HG03139 (cell line): Measurements from ENCODE around the gene MECR.

Source experiments
- ATAC-seq: cut with Tn5 transposase; IDR thresholded peaks from one replicate; pipeline ENCODE4 v1.9.1; 2021; ENCODE audit not compliant: unreplicated experiment

MECR gene

DNA sequence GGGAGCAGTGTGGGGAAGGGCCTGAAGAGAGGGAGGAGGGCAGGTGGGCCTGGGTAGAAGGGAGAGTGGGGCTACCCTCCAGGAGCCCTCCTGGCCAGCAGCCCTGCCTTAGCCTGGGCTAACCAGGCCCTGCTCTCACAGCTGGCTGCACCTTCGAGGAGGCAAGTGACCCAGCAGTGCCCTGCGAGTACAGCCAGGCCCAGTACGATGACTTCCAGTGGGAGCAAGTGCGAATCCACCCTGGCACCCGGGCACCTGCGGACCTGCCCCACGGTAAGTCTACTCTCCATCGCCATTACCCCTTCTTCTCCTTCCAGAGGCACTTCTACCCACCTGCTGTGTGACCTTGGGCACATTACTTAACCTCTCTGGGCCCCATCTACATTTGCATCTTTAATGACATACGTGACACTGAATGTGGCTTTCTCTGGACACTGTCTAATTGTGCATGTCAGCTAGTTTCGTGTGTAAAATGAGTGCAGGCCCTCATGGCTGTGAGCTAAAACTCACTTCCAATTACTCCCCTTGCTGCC lies 24.5 kb upstream of the MECR start:
- ATAC-seq, result no peak

DNA sequence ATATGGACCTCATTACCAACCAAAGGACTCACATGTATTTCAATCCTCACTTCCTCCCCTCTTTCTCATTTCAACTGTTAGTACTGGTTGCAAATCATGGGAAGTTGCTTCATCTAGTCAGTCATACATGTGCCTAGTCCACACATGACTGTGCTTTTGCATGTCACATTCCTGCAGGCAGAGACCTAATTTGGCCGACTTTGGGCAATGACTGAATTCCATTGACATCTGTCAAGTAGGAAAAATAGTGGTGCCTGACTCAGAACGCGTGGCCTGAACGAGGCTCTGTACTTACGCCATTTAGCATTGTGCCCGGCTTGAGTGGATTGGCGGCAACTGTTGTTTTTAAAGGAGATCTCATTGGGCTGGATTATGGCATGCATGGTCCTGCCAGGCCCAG lies 23.6 kb upstream of the MECR start:
- no peak for ATAC-seq

DNA sequence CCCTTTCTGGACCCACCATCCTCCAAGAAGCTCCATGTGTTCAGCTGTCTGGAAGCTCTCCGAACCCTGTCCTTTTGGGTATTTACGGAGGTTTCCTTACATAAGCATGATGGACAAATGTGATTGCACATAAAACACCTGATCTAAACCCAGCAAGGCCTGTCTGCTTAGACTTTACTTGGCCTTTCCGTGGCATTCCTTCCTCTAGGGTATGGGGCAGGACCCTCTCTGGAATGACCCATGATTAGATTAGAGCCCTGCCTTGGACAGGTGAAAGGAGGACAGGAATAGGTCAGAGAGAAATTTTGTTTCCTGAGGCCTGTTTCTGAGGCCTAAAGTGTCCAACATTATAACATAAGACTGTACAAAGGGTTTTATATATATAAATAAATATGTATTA lies 22.4 kb upstream of the MECR start:
- ATAC-seq, result no peak

- ATAC-seq, result no peak
These were observed 20.7 kb upstream of the MECR start for GRCh38 chr1:29251164-29252124.

DNA sequence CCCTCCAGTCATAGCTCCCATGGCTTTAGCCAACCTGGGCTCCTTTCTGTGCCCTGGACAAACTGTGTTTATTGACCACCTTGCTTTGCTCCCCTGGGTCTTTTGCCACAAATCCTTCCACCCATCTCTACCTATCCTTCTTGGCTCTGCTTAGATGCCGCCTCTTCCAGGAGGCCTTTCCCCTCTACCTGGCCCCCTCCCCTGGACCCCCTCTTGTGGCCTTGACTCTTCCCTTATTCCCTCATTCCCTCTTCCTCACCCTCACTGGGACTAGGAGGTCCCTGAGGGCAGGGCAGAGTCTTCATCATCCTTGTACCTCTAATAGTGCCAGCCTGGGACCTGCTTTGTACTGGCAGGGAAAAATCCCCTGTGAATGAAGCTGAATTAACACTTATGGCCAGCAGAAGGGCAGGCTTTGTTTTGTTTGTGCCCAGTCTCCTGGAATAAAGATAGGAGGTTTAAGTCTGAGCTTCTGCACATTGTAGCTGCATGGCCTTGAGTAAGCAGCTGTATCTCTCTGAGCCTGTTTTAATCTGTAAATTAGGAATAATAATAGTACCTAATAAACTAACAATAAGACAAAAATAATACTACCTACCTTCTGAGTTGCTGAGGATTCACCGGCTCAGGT lies 19.3 kb upstream of the MECR start:
- ATAC-seq, result no peak

DNA sequence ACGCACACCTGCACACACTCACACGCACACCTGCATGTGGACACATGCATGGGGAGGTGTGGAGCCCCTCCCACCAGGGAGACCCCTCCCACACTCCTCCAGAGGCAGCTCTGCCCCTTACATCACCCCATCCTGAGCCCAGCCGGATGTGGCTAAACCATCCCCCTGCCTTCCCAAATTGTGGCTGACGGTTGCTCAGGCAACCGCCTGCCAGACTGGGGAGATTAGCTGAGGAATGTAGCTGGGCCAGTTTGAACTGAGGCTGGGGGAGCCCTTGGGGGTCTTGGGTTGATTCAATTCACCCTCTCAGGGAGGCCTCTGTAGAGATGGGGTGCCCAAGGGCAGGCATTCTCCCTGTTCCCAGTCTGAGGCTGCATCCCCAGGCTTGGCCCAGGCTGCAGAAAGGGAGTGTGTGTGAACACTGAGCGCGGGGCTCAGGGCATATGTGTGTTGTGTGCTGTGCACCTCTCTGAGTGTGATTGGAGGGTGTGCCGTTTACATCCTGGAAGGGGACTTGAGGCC lies 18.5 kb upstream of the MECR start:
- no peak for ATAC-seq

- ATAC-seq, result no peak
These were observed 17.7 kb upstream of the MECR start for GRCh38 chr1:29248409-29248808.

DNA sequence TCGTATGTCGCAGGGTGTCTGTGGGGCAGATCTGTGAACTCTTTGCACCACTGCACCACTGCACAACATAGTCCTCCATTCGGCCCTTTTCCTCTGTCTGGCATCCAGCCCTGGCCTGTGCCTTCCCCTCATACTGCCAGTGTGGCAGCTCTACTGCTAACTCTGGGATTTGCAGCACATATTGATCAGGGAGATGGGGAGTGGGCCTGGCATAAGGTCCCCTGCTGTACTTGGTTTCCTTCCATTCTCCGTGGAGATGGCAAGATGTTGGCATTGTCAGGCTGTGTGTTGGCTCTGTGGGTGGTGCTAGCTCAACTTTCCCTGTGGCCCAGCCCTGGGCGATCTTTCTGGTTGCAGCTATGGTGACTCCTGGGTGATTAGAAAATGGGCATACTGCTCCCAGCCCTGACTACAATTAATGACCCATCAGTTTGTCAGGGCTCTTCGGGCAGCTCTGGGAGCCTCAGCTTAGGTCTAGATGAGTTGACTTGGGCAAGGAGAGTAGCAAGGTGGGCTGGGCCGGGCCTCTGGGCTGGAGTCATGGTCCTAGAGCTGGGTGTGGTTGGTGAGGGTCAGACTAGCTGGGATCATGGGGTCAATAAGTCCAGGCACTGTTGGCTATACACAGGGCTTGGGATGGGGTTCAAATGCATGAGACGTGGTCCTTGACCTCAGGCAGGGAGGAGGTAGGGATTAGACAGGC lies 17.0 kb upstream of the MECR start:
- ATAC-seq, result no peak

- ATAC-seq, result no peak
These were observed 16.3 kb upstream of the MECR start for GRCh38 chr1:29247044-29247443.

- no peak for ATAC-seq
These were observed 15.1 kb upstream of the MECR start for GRCh38 chr1:29245876-29246275.

GRCh38 chr1:29245261-29245660 lies 14.5 kb upstream of the MECR start:
- no peak for ATAC-seq

DNA sequence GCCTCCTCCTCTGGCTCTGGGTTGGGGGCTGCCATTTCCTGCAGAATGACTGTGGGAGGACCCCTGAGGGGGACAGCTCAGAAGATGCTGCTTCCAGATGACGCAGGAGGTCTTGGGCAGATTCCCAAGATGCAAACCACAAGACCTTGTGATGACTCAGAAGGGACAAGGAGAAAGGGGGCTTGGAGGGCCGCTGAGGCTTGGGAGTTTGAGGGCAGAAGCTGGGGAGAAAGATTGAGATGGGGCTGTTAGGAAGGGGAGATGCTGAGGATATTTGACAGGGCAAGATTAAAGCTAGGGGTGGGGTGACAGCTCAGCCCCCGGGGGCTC lies 13.1 kb upstream of the MECR start:
- ATAC-seq, result no peak

DNA sequence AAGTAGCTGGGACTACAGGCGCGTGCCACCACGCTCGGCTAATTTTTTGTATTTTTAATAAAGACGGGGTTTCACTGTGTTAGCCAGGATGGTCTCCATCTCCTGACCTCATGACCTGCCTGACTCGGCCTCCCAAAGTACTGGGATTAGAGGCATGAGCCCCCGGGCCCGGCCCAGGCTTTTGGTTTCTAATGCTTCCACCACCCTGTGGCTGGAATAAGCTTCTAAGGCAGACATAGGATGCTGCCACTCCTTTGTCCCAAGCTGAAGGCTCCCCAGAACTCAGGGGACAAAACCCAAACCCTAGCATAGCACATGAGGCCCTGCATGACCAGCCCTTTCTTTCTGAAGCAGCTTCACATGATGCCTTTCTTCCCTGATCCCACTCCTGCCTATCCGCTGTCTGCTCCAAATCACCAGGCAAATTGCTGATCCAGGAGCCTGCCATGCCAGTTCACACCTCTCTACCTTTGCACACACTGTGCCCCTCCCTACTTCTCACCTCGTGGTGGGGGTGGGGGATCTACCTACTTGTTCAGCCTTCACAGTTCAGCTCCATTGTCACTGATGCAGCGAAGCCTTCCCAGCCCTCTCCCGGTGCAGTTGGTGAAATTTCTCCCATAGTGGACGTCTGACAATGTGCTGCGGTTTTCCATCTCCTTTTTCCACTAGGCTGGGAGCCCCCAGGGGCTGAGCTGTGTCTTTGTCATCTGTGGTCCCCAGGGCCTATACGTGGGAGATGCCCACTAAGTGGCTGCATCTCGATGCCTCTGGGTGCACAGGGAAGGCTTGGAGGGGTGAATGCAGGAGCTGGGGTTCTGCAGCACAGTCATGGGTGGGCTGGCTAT lies 12.5 kb upstream of the MECR start:
- ATAC-seq, result no peak

GRCh38 chr1:29240986-29241385 lies 10.3 kb upstream of the MECR start:
- no peak for ATAC-seq

- ATAC-seq, result no peak
These were observed 9.7 kb upstream of the MECR start for GRCh38 chr1:29240400-29240837.

- ATAC-seq, result no peak
These were observed 8.4 kb upstream of the MECR start for GRCh38 chr1:29239142-29239541.

GRCh38 chr1:29238620-29239002 lies 7.9 kb upstream of the MECR start:
- ATAC-seq, result no peak

DNA sequence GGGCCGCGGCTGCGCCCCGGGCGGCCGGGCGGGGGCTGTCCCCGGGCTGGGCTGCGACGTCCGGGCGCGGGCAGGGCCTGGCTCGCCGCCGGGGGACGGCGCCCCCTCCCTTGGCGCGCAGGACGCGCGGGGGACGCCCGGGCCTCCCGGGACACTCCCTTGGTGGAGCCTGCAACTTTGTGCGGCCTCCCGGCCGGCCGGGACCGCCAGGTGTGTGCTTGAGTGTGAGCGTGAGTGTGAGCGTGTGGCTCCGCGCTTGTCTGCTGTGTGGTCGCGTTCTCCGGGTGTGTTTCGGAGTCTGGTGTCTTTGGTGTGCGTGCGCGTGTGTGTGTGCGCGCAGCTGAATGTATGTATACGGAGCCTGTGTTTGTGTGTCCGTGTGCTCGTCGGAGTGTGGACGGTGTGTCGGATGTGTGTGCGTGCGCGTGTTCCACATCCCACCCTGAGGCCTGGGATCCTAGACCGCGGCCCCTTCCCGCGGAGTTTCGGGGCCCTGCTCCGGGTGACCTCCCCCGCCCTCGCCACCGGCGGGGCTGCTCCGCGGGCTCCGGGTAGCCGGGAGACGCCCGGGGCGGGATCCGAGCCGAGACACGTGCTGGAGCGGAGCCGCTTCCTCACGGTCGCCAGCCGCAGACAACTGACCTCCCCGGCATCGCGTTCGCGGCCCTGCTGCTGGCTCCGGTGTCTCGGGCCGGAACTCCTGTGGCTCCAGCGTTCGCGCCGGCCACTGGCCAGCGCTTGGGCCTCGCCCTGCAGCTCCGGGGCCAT lies 7.3 kb upstream of the MECR start:
- ATAC-seq, result no peak

DNA sequence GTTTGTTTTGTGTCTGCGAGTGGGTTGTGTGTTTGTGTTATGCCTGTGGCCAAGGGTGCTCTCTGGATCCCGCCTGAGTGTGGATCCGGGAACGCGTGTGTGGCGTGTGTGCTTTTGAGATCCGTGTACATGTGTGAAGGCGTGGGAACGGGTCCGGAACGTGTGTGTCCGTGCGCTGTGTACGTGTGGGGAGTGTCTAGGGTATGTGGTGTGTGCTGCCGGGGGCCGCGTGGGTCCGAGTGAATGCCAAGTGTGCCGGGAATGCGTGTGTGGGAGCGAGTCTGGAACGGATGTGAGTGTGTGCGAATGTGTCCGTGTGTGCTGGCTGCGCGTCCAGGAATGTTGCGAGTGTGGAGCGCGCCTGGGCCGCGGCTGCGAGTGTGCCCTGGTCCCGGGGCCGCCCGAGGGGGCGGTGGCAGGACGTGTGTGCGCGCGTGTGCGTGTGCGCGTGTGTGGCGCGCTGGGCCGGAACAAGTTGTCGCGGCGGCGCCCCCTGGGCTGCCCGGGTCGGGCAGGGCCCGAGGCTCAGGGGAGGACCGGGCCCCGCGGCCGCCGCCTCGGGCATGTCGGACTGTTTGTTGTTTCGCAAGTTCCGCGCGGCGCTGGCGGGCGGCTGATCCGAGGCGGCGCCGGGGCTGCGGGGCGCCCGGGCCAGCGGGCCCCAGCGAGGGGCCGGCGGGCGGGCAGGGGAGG lies 6.5 kb upstream of the MECR start:
- ATAC-seq, result no peak
